NCI-H2107 treated with DMSO at 0.1 percent for 48 hours (cell line): ENCODE results near the gene M1AP.

Experiments
- DNase-seq: peaks from one replicate; lab custom pipeline; 2025; ENCODE audit not compliant: unreplicated experiment; lab: John Stamatoyannopoulos, UW

The M1AP gene, protein sequence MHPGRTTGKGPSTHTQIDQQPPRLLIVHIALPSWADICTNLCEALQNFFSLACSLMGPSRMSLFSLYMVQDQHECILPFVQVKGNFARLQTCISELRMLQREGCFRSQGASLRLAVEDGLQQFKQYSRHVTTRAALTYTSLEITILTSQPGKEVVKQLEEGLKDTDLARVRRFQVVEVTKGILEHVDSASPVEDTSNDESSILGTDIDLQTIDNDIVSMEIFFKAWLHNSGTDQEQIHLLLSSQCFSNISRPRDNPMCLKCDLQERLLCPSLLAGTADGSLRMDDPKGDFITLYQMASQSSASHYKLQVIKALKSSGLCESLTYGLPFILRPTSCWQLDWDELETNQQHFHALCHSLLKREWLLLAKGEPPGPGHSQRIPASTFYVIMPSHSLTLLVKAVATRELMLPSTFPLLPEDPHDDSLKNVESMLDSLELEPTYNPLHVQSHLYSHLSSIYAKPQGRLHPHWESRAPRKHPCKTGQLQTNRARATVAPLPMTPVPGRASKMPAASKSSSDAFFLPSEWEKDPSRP

DNA sequence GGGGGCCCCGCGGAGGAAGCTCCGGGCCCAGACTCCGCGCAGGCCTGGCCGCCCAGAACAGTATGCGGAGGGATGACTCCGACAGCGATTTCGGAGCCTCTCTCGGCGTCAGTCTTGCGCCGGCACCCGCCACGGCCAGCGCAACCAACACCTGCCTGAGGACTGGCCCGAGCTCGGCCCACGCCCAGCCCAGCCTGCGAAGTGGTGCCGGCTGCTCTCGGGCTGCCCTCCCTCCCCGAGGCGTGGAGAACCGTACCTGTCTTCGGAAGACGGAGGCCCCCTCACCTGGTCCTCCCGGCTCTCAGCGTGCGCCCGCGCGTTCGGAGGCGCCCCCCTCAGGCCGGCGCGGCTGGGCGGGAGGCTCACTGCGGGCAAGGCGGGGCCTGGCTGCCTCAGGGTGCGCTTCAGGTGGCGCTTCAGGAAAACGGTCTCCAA lies at the start of gene M1AP:
M1AP (minus strand) TSS at position 322 of the 435 bp plus-strand sequence. CDS start 8,055 bp downstream, outside the sequence.
- DNase-seq, result no peak

DNA sequence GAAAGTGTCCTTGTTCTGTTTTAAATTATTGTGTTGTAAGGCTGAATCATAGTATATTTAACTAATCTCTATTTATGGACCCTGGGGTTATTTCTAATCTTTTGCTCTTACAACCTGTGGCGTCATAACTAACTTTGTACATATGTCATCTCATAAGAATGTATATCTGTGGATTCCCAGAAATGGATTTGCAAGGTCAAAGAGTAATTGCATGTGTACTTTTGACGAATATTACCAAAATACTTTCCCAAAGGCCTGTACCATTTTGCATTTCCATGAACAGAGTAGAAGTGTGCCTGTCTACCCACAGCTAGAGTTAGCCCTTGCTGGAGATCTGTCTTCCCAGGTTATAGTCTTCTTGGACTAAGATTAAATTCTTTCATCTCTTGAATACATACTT lies 48.7 kb upstream of the M1AP start:
- DNase-seq, result no peak

DNA sequence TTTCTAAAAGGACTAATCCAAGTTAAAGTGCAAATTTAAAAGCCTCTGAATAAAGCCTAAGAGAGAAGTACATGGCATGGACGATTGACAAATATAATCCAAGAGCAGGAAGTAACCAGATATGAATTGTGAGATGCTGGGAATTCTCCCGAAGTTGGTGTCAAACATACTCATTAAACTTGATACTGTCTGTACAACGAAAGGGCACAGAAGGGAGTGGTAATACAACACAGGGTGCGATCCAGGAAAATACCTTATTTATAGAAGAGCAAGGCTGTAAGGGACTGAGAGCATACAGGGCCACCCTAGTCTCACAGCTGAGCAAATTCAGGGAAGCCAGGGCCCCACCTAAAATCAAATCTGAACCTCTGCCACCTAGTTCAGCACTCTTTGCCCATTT lies 47.5 kb upstream of the M1AP start:
- peak; percentile 43 for DNase-seq

DNA sequence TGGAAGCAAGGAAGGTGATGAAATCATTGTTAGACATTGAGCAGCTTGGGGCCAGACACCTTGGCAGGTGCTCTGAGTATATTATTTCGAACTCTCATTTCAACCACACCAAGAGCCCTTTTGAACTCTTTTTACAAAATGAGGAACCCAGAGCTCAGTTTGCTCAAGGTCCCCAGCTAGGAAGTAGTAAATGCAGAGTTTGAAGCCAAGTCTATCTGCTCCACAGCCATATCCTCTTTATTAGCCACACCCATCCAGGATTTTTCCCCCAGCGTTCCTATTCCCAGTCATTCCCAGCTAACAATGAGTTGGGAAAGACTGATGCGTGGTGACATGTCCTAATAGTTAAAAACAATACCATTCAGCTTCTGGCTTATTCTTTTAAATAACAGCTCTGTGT lies 46.2 kb upstream of the M1AP start:
- no peak for DNase-seq

DNA sequence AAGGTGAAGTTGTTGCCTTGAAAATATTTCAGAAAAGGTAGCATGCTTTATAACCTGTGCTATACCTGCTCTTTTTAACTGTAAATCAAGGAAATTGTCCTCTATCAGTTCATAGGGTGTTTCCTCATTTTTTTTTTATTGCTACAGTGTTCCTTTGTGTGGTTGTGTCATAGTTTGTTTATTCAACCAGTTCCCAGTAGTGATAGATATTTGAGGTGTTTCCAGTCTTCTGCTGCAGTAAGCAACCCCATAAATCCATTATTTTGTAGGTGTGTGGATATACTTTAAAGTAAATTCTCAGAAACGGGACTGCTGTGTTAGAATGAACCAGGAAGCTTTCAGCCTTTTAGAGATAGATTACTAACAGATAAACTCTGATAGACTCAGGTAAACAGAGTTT lies 45.5 kb upstream of the M1AP start:
- no peak for DNase-seq

DNA sequence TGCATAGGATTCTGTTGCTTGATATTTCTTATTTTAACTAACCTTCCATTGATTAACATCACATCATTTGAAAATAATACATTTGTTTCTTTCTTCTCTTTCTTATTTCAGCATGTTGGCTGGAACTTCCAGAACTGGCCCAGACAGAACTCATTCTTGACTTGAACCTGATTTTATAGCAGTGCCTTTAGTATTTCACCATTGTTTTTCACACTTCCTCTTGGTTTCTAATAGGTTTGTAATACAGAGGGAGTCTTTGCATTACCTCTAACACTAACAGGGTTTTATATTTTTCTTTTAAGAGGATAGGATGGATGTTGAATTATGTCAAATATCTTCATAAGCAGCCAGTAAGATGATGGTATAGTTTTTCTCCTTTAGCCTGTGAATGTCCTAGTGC lies 45.1 kb upstream of the M1AP start:
- DNase-seq, result no peak

DNA sequence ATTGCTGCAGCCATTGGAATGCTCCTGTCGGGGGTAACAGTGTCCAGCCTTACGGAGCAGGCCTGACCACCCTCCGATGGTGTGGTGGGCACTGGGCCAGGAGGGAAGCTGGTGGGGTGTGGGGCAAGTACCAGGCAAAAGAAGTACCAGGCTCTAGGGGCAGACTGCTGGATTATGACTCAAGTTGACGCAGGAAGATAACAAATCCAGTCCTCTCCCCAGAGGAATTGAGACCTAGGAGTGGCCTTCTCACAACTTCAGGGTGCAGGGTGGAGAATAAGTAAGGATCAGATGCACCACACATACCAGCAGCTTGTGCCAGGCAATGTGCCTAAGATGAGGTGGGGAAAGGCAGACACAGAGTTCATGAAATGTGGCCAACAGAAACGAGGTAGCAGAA lies 43.8 kb upstream of the M1AP start:
- DNase-seq, result no peak

DNA sequence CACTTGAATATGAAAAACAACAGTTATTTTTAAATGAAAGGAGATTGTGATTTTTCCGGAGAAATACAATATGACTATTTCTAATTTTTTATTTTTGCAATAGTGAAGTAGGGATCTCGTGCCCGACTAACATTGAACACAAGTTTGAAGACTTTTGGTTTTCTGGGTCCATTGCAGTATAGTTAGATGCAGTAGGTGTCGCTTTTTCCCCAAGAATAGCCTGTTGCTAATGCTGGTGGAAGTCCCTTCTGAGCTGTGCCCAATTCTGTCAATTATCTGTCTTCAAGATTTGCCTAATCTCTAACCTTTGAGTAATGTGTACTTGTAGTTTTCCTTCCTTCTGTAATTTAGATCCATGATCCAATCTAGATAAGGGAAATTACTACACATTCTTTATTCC lies 42.4 kb upstream of the M1AP start:
- DNase-seq, result peak; percentile 71

DNA sequence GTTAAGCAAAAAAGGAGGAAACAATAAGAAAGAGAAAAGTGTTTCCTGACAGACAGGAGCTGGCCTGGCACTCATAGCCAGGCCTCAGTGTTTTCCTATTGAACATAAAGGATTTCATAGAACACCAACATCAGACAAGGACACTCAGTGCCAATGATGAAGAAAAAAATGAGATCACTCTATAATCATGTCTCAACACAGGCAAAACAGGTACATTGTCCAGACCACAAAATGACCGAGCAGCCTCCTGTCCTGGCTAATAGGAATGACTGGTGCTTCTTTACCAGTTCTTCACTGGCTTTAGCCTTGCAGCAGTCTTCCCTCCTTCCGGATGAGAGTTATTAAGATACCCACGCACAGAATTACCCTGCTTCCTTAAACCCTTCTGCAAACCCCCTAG lies 41.5 kb upstream of the M1AP start:
- DNase-seq, result no peak

DNA sequence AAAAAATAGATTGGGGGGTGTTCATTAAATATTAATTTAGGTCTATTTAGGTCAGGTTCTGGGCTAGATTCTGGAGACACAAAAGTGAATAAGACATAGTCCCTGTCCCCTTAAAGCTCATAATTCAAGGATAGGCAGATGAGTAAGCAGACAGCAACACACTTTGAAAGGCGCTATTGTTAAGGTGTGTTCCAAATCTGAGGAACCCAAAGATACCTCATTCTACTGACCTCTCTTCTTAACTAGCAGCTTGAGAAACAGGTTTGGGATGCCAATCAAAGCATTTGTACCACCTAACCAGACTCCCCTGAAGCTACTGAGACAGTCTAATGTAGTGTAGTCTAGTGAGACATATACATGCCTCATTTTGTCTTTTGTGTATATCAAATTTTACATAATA lies 40.8 kb upstream of the M1AP start:
- no peak for DNase-seq

DNA sequence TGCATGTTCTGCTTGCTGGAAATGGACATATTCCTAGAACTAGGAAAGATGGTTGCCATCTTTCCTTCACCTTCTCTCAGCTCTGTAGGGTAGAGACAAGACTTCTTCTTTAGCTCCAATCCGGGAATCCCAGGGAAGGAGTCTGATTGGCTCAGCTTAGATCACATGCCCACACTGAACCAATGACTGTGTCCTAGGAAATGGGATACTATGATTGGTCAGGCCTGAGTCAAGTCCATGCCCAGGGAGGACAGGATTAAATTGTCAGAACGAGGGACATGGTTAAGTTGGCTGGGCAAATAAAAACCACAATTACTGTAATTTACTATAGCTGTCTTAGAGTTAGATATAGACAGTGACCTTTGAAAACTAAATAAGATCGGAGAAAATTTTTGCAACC lies 37.3 kb upstream of the M1AP start:
- DNase-seq, result no peak

DNA sequence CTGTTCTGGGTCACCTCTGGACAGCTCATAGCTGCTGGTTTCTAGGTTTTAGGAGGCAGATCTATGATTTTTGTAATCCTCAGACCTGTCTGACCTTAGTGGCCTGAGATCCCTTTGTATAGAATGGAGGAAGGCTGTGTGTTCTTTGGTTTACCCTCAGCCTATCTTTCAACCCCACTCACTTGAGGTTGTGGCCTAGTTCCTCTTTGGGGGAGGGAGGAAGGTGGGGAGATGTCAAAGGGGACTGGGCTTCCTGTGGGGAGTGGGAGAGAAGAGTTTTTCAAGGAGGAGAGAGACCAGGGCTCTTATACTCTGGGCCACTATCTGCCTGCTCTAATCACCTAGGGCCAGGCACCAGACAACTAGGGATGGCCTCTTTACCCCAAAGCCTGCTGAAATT lies 34.4 kb upstream of the M1AP start:
- DNase-seq, result no peak

DNA sequence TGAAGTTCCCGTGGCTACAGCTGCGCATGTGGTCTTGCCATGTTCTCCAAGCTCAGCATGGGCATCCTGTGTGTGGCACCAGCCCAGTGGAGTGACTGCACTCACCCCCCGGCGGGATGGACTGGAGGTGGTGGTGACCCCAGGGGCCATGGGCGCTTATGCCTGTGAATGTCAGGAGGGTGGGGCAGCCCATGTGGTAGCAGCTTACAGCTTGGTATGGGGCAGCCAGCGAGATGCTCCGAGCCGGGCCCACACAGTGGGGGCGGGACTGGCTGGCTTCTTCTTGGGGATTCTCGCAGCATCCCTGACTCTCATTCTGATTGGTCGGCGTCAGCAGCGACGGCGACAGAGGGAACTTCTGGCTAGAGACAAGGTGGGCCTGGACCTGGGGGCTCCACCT lies 31.5 kb upstream of the M1AP start:
- no peak for DNase-seq

DNA sequence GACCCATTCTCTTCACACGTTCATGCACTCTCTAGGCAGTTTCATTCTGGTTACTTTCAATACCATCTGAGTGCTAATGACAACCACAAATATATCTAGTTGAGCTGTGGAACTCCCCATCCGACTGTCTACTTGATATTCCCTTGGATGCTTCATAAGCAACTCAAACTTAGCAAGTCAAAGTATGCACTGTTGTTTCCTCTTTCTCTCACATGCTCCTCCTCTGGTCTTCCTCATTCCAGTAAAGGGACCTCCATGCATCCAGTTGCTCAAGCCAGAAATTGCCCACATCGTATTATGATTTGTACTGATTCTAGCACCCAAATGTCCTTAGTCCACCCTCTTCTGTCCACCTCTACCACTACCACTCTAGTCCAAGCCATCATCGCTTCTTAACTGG lies 28.2 kb upstream of the M1AP start:
- no peak for DNase-seq

DNA sequence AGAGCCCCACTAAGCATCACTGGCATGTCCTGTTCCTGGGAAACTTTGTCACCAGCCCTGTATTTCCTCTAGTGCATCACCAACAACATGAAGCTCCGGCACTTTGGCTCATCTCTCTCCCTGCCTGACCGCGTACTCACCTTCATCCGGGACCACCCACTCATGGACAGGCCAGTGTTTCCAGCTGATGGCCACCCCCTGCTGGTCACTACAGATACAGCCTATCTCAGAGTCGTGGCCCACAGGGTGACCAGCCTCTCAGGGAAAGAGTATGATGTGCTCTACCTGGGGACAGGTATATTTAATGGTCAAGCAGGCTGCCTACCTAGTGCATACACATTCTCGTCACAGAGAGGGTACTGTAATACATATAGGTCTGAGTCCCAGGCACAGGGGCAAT lies 27.0 kb upstream of the M1AP start:
- no peak for DNase-seq

DNA sequence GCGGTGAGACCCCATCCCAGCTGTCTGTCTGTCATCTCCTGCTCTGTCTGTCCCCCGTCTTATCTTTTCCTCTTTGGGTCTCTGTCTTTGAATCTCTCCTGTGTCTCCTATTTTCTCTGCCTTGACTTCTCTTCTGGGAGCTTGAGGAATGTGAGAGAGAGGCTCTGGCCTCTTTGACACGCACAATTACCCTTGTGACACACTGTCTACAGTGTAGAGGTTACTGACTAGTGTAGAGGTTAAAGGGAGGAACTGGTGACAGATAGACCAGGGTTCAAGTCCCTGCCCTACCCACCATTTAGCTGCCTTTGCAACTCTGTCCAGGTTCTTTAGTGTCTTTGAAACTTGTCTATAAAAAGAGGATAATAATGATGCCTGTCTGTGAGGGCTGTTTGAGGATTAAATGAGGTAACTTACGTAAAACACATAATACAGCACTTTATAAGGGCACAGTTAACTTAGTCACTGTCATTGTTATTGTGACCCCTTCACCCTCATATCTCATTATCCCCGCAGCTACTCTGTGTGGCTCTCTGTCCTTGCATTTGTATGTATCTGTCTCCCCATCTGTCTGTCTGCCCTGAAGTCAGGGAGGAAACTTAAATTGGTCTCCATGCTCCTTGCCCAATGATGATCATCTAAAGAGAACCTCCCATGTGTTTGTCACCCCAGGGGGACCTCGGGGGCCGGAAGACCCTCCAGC lies 25.8 kb upstream of the M1AP start:
- no peak for DNase-seq

DNA sequence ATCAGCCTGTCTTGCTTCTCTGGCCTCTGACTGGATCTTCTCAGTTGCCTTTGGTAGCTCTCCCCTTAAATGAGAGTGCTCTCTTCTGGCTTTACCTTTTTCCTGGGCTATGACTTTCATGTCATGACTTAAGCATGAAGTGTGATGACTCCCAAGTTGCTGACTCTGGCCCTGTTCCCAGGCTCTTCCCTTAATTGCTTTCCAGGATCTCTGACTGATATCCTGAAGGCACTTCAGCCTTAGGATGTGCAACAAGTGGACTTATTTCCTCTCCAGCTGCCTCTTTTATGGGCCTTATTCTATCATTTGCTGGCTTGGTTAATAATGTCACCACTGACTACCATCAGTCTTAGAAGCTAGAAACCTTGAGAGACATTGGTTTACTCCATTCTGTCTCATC lies 23.3 kb upstream of the M1AP start:
- no peak for DNase-seq

DNA sequence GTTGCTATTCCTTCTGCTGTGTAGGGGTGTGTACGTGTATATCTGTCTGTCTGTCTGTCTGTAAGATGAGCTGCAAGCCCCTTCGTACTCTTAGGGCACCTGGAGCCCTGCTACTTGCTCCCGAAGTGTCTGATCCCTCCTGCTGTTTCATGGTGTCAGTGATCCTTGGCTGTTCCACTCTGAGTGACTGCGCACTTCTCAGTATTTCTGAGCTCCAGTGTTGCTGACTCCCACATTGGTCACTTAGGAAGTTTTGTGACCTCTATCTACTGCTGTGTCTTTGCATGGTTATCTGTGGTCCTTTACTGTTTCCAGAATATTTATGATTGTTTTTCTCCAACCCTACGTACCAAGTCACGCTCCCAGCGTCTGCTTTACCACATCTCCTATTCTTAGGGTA lies 22.1 kb upstream of the M1AP start:
- DNase-seq, result no peak

DNA sequence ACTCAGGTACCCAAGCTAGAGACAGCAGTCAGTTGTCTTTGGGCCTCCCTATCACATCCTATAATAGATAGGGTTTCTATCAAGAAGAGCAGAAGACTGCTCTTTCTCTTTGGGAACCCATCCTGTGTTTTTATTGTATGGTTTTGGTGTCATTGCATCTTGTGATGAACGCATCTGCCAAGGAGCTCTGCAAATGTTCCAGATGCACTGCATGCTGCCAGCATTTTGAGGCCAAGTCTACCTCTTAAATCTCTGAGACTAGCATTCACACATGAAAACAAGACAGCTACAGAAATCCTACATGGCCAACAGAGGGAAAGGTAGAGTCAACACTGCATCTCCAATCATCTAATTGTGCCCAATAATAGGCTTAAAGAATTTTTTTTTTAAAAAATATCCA lies 20.0 kb upstream of the M1AP start:
- DNase-seq, result no peak

DNA sequence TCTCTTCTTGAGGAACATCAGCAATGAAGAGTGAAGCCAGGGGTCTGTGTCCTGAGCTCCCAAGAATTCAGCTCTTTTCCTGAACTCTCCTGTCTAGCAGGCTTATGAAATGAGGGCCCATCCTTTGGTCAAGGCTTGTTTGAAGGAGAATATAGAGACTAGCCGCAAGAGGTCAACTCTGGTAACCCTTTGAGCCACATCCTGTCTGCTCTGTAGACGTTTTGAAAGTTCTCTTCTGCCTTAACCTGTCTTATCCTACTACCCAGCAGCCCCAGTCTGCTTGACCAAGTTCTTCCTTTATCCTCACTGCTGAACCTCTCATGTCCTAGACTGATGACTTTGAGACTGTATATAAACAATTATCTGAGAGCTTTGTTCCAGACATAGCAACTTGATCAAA lies 11.3 kb upstream of the M1AP start:
- no peak for DNase-seq

DNA sequence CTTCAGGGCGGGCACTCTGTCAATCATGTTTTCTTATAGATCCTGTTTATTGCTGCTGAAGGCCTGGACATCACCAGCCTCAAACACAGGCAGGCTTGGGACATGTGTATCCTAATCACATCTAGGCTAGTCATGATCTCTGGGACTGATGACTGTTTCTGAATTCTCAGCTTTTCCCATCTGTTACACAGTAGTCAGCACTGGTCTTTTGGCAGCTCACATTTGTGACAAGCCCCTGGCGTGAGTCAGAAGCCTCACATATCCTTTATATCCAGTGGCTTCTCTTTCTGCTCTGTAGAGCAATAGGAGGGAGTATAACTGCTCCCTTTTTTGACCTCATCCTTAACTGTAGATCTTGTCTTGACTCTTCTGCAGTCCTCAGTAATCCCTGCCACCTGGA lies 10.4 kb upstream of the M1AP start:
- DNase-seq, result no peak

DNA sequence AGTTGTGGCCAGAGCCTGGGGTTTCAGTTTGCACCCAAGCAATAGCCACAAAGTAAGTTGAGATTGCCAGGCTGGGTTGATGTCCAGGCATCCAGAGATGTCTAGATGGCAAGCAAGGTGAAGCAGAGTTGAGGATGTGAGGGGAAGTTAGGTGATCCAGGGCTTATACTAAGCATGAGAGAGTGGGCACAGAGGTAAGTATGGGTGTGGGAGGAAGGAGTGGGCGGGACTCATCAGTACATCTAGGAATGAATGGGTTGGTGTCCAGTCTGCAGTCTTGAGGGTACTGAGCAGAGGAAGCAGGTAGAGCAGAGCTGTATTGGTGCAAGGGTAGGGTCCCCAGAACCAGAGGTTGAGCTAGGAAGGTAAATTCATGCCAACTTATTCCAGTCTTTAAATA lies 7.4 kb upstream of the M1AP start:
- DNase-seq, result no peak
